ENCODE measurements around the gene PTK6.

The PTK6 gene

GRCh38 chr20:63503524-63503923 lies 33.7 kb downstream of the PTK6 start:
- DNase-seq: no peak

DNA sequence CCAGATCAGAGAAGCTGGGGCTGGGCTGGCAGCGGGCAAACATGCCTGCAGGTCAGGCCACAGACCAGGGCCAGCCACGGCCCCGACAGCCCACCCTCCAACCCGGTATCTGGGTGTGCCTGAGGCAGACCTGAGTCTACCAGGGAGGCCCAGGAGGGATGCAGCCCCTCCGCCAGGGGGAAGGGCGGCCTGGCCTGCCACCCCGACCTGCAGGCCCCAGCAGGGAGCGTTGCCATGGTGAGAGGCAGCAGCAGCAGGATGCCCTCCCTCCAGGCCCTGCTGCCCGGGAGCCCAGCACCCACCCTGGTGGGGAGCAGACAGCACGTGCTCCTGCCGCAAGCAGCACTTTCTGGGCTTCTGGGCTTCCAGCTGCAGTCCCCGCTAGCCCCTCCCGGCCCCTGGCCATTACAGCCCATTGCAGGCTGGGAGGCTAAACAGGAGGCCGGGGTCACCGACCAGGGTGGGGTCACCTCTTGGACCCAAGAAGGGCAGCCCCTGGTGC lies 34.5 kb downstream of the PTK6 start:
- DNase-seq: no peak

- no peak for DNase-seq
Measured at GRCh38 chr20:63501818-63502670, 35.1 kb downstream of the PTK6 start.

DNA sequence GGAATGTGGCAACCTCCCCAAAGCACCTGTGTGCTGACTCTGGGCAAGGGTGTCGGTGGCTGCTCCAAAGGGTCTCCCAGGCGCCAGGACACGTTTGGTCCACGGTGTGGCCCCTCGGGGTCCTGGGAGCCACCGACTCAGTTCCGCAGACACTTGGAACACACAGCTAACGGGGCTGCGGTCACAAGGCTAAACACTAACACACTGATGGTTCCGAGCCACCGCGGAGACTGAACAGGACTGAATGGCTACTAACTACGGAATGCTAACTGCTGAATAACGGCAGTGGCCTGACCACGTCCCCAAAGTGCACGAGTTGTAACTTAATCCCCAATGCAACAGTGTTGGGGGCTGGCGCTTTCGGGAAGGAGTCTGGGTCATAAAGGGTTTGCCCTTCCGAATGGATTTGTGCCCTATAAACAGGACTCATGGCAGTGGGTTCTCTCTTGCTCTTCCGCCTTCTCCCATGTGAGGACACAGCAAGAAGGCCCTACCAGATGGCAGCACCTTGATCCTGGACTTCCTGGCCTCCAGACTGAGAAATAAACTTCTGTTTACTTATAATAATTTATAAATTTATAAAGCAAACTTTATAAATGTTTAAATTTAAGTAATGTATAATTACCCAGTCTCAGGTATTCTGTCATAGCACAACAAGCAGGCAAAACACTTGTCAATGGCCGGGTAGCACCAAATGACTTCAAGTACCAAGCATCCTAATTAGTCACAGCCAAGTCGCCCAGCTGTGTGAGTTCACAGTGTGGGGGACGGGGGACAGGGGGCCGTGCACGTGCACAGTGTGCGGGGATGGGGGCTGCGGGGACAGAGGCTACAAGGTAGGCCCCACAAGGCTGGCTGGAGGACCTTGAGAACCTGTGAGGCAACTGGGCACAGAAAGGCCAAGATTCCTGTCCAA lies 36.0 kb downstream of the PTK6 start:
- no peak for DNase-seq

- DNase-seq: no peak
Measured at GRCh38 chr20:63500151-63500901, 36.9 kb downstream of the PTK6 start.

GRCh38 chr20:63499338-63499969 lies 37.7 kb downstream of the PTK6 start:
- DNase-seq: no peak

DNA sequence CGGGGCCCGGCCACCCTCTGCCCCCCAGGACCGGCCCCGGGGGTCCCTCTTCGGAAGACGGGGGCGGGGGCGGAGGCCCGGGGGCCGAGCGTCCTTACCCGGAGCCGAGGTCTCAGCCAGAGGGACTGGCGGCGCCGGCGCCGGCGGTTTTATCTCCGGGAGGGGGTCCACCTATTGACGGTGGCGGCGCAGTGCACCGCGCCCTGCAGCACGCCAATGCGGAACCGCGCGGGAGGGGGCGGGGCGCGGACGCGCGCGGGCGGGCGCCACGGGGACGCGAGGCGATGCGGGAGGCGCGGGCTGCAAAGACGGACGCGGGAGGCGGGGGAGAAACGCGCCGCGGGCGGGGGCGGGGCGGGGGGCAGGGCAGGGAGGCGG lies 38.2 kb downstream of the PTK6 start, which contains the start of gene EEF1A2:
Gene EEF1A2, minus strand, starts transcription at position 124 of the 378 bp plus-strand sequence. CDS start 1,320 bp downstream, outside the sequence.
- no peak for DNase-seq

DNA sequence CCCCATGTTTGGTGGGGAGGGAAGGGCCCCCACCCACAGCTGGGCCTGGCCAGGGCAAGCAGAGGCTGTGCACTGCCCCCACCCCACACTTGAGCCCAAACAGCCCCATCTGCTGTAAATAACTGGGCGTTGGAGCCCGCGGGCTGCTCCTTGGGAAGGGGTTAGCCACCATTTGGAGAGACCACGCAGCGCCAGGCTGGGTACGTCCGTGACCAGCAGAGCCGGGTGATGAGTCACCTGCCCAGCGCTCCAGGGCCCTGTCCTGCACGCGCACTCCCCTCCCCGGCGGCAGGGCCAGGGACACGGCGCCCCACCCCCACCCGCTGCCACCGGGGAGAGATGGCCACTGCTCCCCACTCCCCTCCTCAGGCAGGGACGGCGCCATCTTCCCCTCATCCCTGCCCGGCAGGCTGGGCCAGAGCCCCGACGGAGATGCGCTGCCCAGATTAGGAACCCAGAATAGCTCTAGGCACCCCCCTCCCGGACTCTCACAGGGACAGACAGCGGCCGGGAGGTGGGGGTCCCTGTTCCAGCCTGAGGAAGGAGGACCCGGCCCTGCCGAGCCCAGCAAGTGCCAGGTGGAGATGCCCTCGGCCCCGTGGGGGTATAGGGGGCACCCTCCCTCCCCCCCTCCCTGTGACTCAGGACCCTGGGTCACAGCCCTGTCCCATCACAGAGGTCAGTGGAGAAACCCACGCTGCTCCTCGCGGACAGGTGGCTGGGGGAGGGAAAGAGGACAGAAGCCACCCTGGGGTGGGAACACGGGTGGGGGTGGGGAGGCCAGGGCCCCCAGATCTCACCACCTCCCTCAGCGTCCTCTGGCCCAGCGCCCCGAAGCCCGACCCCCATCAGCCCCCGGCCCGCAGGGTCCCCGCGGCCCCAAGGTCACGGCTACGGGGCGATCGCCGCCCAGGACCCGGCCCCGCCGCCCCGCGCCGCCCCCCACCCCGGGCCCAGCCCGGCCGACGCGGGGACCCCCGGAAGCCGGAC lies 38.9 kb downstream of the PTK6 start:
- DNase-seq: no peak

GRCh38 chr20:63497138-63497945 lies 39.8 kb downstream of the PTK6 start:
- DNase-seq: no peak

- DNase-seq: no peak
Measured at GRCh38 chr20:63496596-63497120, 40.5 kb downstream of the PTK6 start.

GRCh38 chr20:63495741-63496595 lies 41.2 kb downstream of the PTK6 start:
- peak; percentile 93 for DNase-seq

DNA sequence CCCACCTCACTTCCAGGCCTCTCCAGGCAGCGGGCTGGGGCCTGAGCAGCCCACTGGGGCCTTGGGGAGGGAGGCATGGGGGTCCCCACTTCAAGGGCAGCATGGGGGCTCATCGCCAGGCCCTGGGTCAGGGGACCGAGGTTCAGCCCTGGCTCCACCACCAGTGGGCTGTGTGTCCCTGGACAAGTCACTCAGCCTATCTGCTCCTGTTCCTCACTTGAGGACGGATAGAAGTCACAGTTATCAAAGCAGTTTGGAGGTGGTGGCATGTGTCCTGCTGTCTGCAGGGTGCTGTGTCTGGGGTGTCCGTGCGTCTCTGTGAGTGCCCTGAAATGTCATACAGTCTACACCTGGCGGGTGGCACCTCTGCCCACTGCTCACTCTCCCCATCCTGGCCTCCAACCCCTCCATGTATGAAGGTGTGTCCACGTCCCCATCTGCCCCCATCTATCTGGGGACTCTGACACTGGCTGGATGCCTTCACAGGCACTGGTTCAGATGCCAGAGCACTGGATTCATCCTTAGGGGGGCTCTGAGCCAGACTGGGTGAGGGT lies 41.9 kb downstream of the PTK6 start:
- DNase-seq: no peak

- no peak for DNase-seq
Measured at GRCh38 chr20:63494420-63495166, 42.6 kb downstream of the PTK6 start.

- DNase-seq: no peak
Measured at GRCh38 chr20:63494084-63494419, 43.1 kb downstream of the PTK6 start.

- DNase-seq: no peak
Measured at GRCh38 chr20:63493563-63494020, 43.6 kb downstream of the PTK6 start.

DNA sequence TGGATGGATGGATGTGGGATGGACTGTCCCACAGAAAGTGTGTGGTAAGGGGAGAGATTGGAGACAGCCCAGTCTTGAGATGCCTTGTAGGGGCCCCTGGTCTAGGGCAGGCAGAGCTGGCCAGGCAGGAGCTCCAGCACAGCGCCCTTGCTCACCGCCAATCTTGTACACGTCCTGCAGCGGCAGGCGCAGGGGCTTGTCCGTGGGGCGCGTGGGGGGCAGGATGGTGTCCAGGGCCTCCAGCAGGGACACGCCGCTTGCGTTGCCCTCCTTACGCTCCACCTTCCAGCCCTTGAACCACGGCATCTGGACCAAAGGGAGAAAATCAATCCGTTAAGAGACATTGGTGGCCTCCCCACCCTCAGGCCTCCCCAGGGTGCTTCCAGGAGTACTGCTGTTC lies 44.2 kb downstream of the PTK6 start:
- DNase-seq: no peak

GRCh38 chr20:63492518-63492917 lies 44.7 kb downstream of the PTK6 start:
- no peak for DNase-seq
